Measurements from ENCODE around the gene USP17L26. TPM values are rescaled to one million over a fixed set of nuclear protein-coding genes. Genes with fewer than 3 reads are reported as not detected.

The USP17L26 gene
- total RNA-seq: not detected in 2 replicates

GRCh38 chr4:9334358-9334757, at the start of gene USP17L26:
USP17L26 (plus strand) TSS chr4:9334658; CDS start chr4:9334658, 0 bp downstream.

GRCh38 chr4:9324865-9325264, 9.6 kb upstream of the USP17L26 start, which contains the start of gene USP17L24:
USP17L24 (plus strand) TSS chr4:9325165; CDS start chr4:9325165, 0 bp downstream.

GRCh38 chr4:9329611-9330010, 4.8 kb upstream of the USP17L26 start, which contains the start of gene USP17L25:
USP17L25 (plus strand) TSS chr4:9329911; CDS start chr4:9329911, 0 bp downstream.

GRCh38 chr4:9339103-9339502, 4.6 kb downstream of the USP17L26 start, which contains the start of gene USP17L5:
USP17L5 (plus strand) TSS chr4:9339403; CDS start chr4:9339403, 0 bp downstream.

GRCh38 chr4:9343848-9344247, 9.4 kb downstream of the USP17L26 start, which contains the start of gene USP17L27:
USP17L27 (plus strand) TSS chr4:9344148; CDS start chr4:9344148, 0 bp downstream.

GRCh38 chr4:9348593-9348992, 14.1 kb downstream of the USP17L26 start, which contains the start of gene USP17L28:
USP17L28 (plus strand) TSS chr4:9348893; CDS start chr4:9348893, 0 bp downstream.

GRCh38 chr4:9353338-9353737, 18.9 kb downstream of the USP17L26 start, which contains the start of gene USP17L29:
USP17L29 (plus strand) TSS chr4:9353638; CDS start chr4:9353638, 0 bp downstream.

GRCh38 chr4:9362829-9363228, 28.4 kb downstream of the USP17L26 start, which contains the start of gene USP17L30:
USP17L30 (plus strand) TSS chr4:9363129; CDS start chr4:9363129, 0 bp downstream.

Other genes starting within 250 kb of the USP17L26 start
- gene FAM90A26, start 164.2 kb upstream of the USP17L26 start, total RNA-seq: not detected in 2 replicates
- gene USP17L10, start 124.0 kb upstream of the USP17L26 start, total RNA-seq: not detected in 2 replicates
- gene USP17L11, start 119.3 kb upstream of the USP17L26 start, total RNA-seq: not detected in 2 replicates
- gene USP17L12, start 114.5 kb upstream of the USP17L26 start, total RNA-seq: not detected in 2 replicates
- not detected in 2 replicates for gene USP17L13, start 109.8 kb upstream of the USP17L26 start, total RNA-seq
- gene USP17L15, start 100.3 kb upstream of the USP17L26 start, total RNA-seq: not detected in 2 replicates
- not detected in 2 replicates for gene USP17L17, start 90.8 kb upstream of the USP17L26 start, total RNA-seq
- gene USP17L18, start 86.0 kb upstream of the USP17L26 start, total RNA-seq: not detected in 2 replicates
- not detected in 2 replicates for gene USP17L19, start 81.3 kb upstream of the USP17L26 start, total RNA-seq
- gene USP17L20, start 76.5 kb upstream of the USP17L26 start, total RNA-seq: not detected in 2 replicates
- gene USP17L21, start 71.8 kb upstream of the USP17L26 start, total RNA-seq: not detected in 2 replicates
- not detected in 2 replicates for gene USP17L22, start 67.0 kb upstream of the USP17L26 start, total RNA-seq
- not detected in 2 replicates for gene USP17L24, start 9.5 kb upstream of the USP17L26 start, total RNA-seq
- gene USP17L25, start 4.7 kb upstream of the USP17L26 start, total RNA-seq: not detected in 2 replicates
- gene USP17L5, start 4.7 kb downstream of the USP17L26 start, total RNA-seq: not detected in 2 replicates
- not detected in 2 replicates for gene USP17L27, start 9.5 kb downstream of the USP17L26 start, total RNA-seq
- not detected in 2 replicates for gene USP17L28, start 14.2 kb downstream of the USP17L26 start, total RNA-seq
- gene USP17L29, start 19.0 kb downstream of the USP17L26 start, total RNA-seq: not detected in 2 replicates
- not detected in 2 replicates for gene USP17L30, start 28.5 kb downstream of the USP17L26 start, total RNA-seq
- gene DEFB131A, start 109.8 kb downstream of the USP17L26 start, total RNA-seq: not detected in 2 replicates